Thyroid gland (tissue), 4 donors: ENCODE results near the gene DISC1. TPM values are rescaled to one million over a fixed set of nuclear protein-coding genes. Genes with fewer than 3 reads are reported as not detected.

Source experiments
- DNase-seq, 2 donors: peaks; one replicate each; pipeline ENCODE4 v3.0.0-alpha.2; 2019
- H3K27ac ChIP-seq, 3 donors: fragments of 200-600 bp; sonication (generic); 1 replicate in 2 of 3; 2 replicates in 1 of 3; pipeline ENCODE4 v1.5.1; 2016 to 2019; ENCODE audit warnings: mild to moderate bottlenecking in 1 of 3, moderate library complexity in 1 of 3
- H3K27me3 ChIP-seq: fragments of 200-600 bp; sonication (generic); one replicate; pipeline ENCODE4 v1.5.1; 2019
- H3K36me3 ChIP-seq, 2 donors: fragments of 200-600 bp; sonication (generic); one replicate each; pipeline ENCODE4 v1.5.1; 2016 to 2019
- H3K4me1 ChIP-seq, 2 donors: fragments of 200-600 bp; sonication (generic); one replicate each; pipeline ENCODE4 v1.5.1; 2017 to 2019
- H3K4me3 ChIP-seq, 3 donors: fragments of 200-600 bp; sonication (generic); replicated peaks in 1 of 3; 1 replicate in 2 of 3; 2 replicates in 1 of 3; pipeline ENCODE4 v1.5.1; 2016; ENCODE audit warnings: mild to moderate bottlenecking in 1 of 3
- H3K9me3 ChIP-seq: fragments of 200-600 bp; sonication (generic); one replicate; pipeline ENCODE4 v1.5.1; 2017
- CTCF ChIP-seq, 6 experiments: fragments of 200-600 bp in 3 of 6; fragments of 450-650 bp in 3 of 6; sonication (generic) in 3 of 6; IDR thresholded peaks; one replicate each; pipeline ENCODE4 v1.5.1; 2016 to 2019; ENCODE audit warnings: antibody characterized with exemption in 6 of 6, mild to moderate bottlenecking in 2 of 6, inconsistent platforms in 1 of 6, moderate library complexity in 1 of 6
- POLR2A ChIP-seq, 2 donors: fragments of 450-650 bp; IDR thresholded peaks; one replicate each; pipeline ENCODE4 v1.6.1; 2017; ENCODE audit warnings: antibody characterized with exemption in 2 of 2, mild to moderate bottlenecking in 2 of 2, moderate library complexity in 1 of 2
- WGBS, 2 donors: methylation state at CpG; one replicate each; pipeline ENCODE4 v1.1.5; 2017; 5-methylcytosine and 5-hydroxymethylcytosine counted together
- intact Hi-C: fragments of 100-400 bp; cut with DNase I; formaldehyde crosslinking; loops from one replicate; pipeline ENCODE4 v1.15.1; 2023
- total RNA-seq, 4 donors: library from RNA; depleted of rRNA; stranded (reverse); fragments of >200 nt; gene quantifications; one replicate each; pipeline ENCODE4 v1.2.3, GENCODE V29; 2016

Gene DISC1
- total RNA-seq, 4 donors from 2014 or later = 6.9 to 17.7 (median 9.8) TPM

- Histone ChIP-seq H3K4me1 (peaks cover 20 to 22% of the 10 kb centered on the region in 2 donors), H3K9me3 (no peaks in the 10 kb centered on the region), H3K36me3 (no peaks in the 10 kb centered on the region), H3K4me3 (no peak overlapping the region), H3K27me3 (no peaks in the 10 kb centered on the region), H3K27ac (no peak overlapping the region)
- 93 to 97% methylated on average over 2 of the region's 2 CpGs for whole genome bisulfite sequencing, 2 donors
- no peak for DNase-seq
- TF ChIP-seq POLR2A (IDR thresholded peaks at IDR 0.05) (no peak), CTCF (IDR thresholded peaks at IDR 0.05) (no peak)
- intact Hi-C loops = no loop called here
Observed at GRCh38 chr1:232017057-232017456, 390.5 kb downstream of the DISC1 start.

DNA sequence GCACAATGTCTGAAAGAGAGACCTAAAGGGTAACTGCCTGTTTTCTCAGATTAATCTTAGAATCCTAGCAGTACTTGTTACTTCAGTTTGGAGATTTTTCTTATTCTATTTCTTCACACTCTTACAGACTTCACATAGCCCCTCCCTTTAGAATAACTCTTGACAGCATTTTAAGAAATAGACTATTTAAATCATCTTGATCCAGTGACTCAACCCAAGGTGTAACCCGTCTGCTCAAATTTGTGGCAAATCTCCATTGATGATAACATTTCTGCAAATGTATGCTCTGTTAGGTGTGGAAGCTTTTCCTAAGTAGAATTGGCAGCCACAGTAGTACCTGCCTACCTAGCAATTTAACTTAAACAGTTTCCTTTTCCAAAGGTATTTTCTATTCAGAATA, 391.2 kb downstream of the DISC1 start:
- intact Hi-C loops = no loop called here
- Histone ChIP-seq H3K4me3 (no peak overlapping the region), H3K27me3 (no peaks in the 10 kb centered on the region), H3K36me3 (no peaks in the 10 kb centered on the region), H3K4me1 (peaks cover 20 to 22% of the 10 kb centered on the region in 2 donors), H3K9me3 (no peaks in the 10 kb centered on the region), H3K27ac (no peak overlapping the region)
- WGBS, 2 donors = 92 to 100% methylated on average over 1 of the region's 1 CpG
- TF ChIP-seq POLR2A (IDR thresholded peaks at IDR 0.05) (no peak), CTCF (IDR thresholded peaks at IDR 0.05) (no peak)
- no peak for DNase-seq

DNA sequence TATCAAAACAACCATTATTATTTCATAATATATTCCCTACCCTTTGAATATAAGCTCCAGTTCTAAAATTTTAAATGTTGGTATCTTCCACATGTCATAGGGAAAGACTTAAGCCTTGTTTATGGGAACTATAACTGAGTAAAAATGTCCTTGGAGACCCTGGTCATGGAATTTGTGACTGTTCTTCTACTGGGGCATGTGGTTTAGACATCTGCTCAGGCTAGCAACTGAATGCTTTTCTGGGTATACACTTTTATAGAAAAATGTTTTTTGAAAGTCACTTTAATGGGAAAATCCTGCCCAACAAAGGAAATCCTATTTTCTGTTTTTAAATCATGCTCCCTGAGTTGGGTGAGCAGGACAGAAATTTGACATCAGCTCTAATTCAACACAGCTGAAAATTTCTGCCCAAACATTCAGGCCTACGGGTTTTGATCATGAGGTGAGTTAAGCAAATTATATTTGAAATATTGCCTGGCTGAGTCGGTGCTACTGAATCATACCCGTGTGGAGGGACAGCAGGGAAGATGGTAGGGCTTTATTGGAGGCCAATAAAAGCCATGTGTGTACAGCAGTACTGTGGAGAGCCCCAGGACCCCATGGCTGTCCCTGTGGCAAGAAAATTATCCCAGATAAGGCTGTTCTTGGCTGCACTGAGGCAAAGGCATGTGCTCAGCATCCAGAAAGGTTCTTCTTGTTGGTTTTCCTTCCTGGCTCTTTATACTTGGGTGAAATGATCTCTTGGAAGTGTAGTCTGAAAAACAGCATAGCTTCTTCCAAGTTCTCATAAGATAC, 391.8 kb downstream of the DISC1 start:
- H3K36me3 ChIP-seq = no peaks in the 10 kb centered on the region
- no peak for TF ChIP-seq CTCF (IDR thresholded peaks at IDR 0.05)
- no peak for TF ChIP-seq POLR2A (IDR thresholded peaks at IDR 0.05)
- intact Hi-C loops = no loop called here
- no peak for DNase-seq
- H3K27ac ChIP-seq = no peak overlapping the region
- H3K4me3 ChIP-seq = no peak overlapping the region
- peaks cover 15 to 18% of the 10 kb centered on the region in 2 donors for H3K4me1 ChIP-seq
- no peaks in the 10 kb centered on the region for H3K27me3 ChIP-seq
- WGBS, 2 donors = 83 to 94% methylated on average over 3 of the region's 3 CpGs
- no peaks in the 10 kb centered on the region for H3K9me3 ChIP-seq

- no peak for DNase-seq
- 90 to 96% methylated on average over 5 of the region's 5 CpGs for whole genome bisulfite sequencing, 2 donors
- Histone ChIP-seq H3K27me3 (no peaks in the 10 kb centered on the region), H3K9me3 (no peaks in the 10 kb centered on the region), H3K36me3 (no peaks in the 10 kb centered on the region), H3K4me1 (peaks cover 10 to 12% of the 10 kb centered on the region in 2 donors), H3K4me3 (no peak overlapping the region), H3K27ac (no peak overlapping the region)
- intact Hi-C loops = no loop called here
- TF ChIP-seq CTCF (IDR thresholded peaks at IDR 0.05) (no peak), POLR2A (IDR thresholded peaks at IDR 0.05) (no peak)
Observed at GRCh38 chr1:232019026-232019340, 392.4 kb downstream of the DISC1 start.

- TF ChIP-seq CTCF (IDR thresholded peaks at IDR 0.05) (no peak), POLR2A (IDR thresholded peaks at IDR 0.05) (no peak)
- Histone ChIP-seq H3K4me1 (no peaks in the 10 kb centered on the region), H3K27ac (no peak overlapping the region), H3K36me3 (no peaks in the 10 kb centered on the region), H3K4me3 (no peak overlapping the region), H3K27me3 (no peaks in the 10 kb centered on the region), H3K9me3 (no peaks in the 10 kb centered on the region)
- intact Hi-C loops = no loop called here
- DNase-seq = no peak
- 49 to 100% methylated on average over 1 of the region's 1 CpG for WGBS, 2 donors
Observed at GRCh38 chr1:232020352-232020751, 393.8 kb downstream of the DISC1 start.
